ENCODE results near the gene ZP2. TPM values are rescaled to one million over a fixed set of nuclear protein-coding genes. Genes with fewer than 3 reads are reported as not detected.

Gene ZP2
- total and polyA plus RNA-seq, 2 of the 4 experiments (the other 2 are of a cell fraction), result not detected

GRCh38 chr16:21150375-21151001 is 60.9 kb downstream of the ZP2 start, which contains the start of gene DNAH3:
Gene DNAH3 (minus strand): TSS chr16:21150846. CDS start chr16:21150319, 527 bp downstream.
- Histone ChIP-seq H3K9ac (ENCODE audit: low read depth, low read length) (no peak within 1 kb of the TSS), H3K27ac (ENCODE audit: insufficient read depth, low read length) (no peak within 1 kb of the TSS), H3K9me1 (ENCODE audit: insufficient read depth, low read length) (no peaks in the 10 kb centered on the region), H4K20me1 (ENCODE audit: insufficient read depth, low read length) (no peaks in the 10 kb centered on the region), H2BK15ac (ENCODE audit: low read depth, low read length) (no peak within 1 kb of the TSS), H3K23ac (ENCODE audit: low read depth, low read length) (no peak within 1 kb of the TSS), H3K4me3 (ENCODE audit: insufficient read depth, low read depth, low read length) (no peak within 1 kb of the TSS), H3K4me2 (ENCODE audit: low read depth, low read length) (no peak within 1 kb of the TSS), H3K18ac (ENCODE audit: low read depth, low read length) (no peak within 1 kb of the TSS), H3K4ac (ENCODE audit: low read depth, low read length) (no peak within 1 kb of the TSS), H2AFZ (replicated peaks; ENCODE audit: low read length, poor library complexity) (peak within 1 kb of the TSS; percentile 34), H3K36me3 (ENCODE audit: control insufficient read depth, insufficient read depth, low read length) (no peaks in the 10 kb centered on the region), H2BK120ac (ENCODE audit: low read depth, low read length) (no peak within 1 kb of the TSS), H2AK5ac (ENCODE audit: low read depth, low read length) (no peak within 1 kb of the TSS), H4K8ac (ENCODE audit: low read depth in 2 of 2, low read length in 2 of 2) (no peak within 1 kb of the TSS), H3K14ac (replicated peaks; ENCODE audit: low read depth, low read length) (no peak within 1 kb of the TSS), H3K56ac (ENCODE audit: extremely low read depth, insufficient read depth, low read length) (no peak within 1 kb of the TSS), H2AK9ac (replicated peaks; ENCODE audit: low read depth, low read length, poor library complexity) (peak within 1 kb of the TSS; percentile 48), H4K91ac (ENCODE audit: insufficient read depth, low read depth, low read length) (no peak within 1 kb of the TSS), H3K27me3 (ENCODE audit: control insufficient read depth, insufficient read depth, low read length) (peaks cover 17% of the 10 kb centered on the region), H2BK20ac (ENCODE audit: low read depth, low read length) (no peak within 1 kb of the TSS), H3K4me1 (ENCODE audit: control insufficient read depth, insufficient read depth, low read length) (no peaks in the 10 kb centered on the region), H2BK5ac (ENCODE audit: low read depth, low read length, poor library complexity, severe bottlenecking) (no peak within 1 kb of the TSS), H3K79me1 (ENCODE audit: low read depth in 1 of 2, low read length in 2 of 2) (no peaks in the 10 kb centered on the region), H4K5ac (ENCODE audit: low read depth, low read length) (no peak within 1 kb of the TSS), H3K9me3 (ENCODE audit: control insufficient read depth, insufficient read depth, low read length) (no peaks in the 10 kb centered on the region)
- ATAC-seq (ENCODE audit: low read depth) (peak; percentile 37; the same call in 1 of the 2 replicates), DNase-seq (no peak)
- TF ChIP-seq SMC3 (IDR thresholded peaks at IDR 0.05; ENCODE audit: low read depth, low read length) (no peak), RAD21 (IDR thresholded peaks at IDR 0.05; ENCODE audit: low read length) (no peak), MXI1 (IDR thresholded peaks at IDR 0.05; ENCODE audit: borderline replicate concordance, low read depth, low read length) (no peak), BHLHE40 (IDR thresholded peaks at IDR 0.05; ENCODE audit: low read depth, low read length) (no peak), MAFK (IDR thresholded peaks at IDR 0.05; ENCODE audit: low read depth, low read length) (no peak)
- CTCF ChIA-PET, result no interaction called here
- WGBS, 2 experiments (ENCODE audit: extremely low coverage in 2 of 2, insufficient read length in 1 of 2), result 33% methylated on average over 2 of the region's 8 CpGs; no CpG with 5 or more reads in 1 of the 2 experiments
- in situ Hi-C loops (cut with MboI; ENCODE audit: low sequenced_read_pairs), result loop anchor here (25.0 kb wide), 1 partner anchor 1187 kb away; no protein-coding TSS in a partner anchor
- intact Hi-C loops (cut with micrococcal nuclease), result no loop called here
- POLR2A ChIA-PET (ENCODE audit: unreplicated experiment), result no interaction called here
- no TSS peak for BruUV-seq (replicated peaks)
- dilution Hi-C loops (cut with HindIII; ENCODE audit: low sequenced_read_pairs, unreplicated experiment), result no loop called here

Other genes starting within 250 kb of the ZP2 start
- not detected in 2 replicates for gene DNAH3, start 60.7 kb downstream of the ZP2 start, total RNA-seq (2012; rRNA removed)
- gene DNAH3, start 60.7 kb downstream of the ZP2 start, polyA plus RNA-seq (2012; rRNA removed), result not detected in 2 replicates
- 51.4 and 62.2 TPM in 2 replicates for gene LDAF1, start 52.9 kb downstream of the ZP2 start, total RNA-seq (2012; rRNA removed)
- gene LDAF1, start 52.9 kb downstream of the ZP2 start, polyA plus RNA-seq (2012; rRNA removed), result 17.0 and 21.0 TPM in 2 replicates
- gene ANKS4B, start 22.1 kb upstream of the ZP2 start, total RNA-seq (2012; rRNA removed), result not detected in 2 replicates
- not detected in 2 replicates for gene ANKS4B, start 22.1 kb upstream of the ZP2 start, polyA plus RNA-seq (2012; rRNA removed)
- gene CRYM, start 66.7 kb upstream of the ZP2 start, total RNA-seq (2012; rRNA removed), result not detected in 2 replicates
- not detected in 2 replicates for gene CRYM, start 66.7 kb upstream of the ZP2 start, polyA plus RNA-seq (2012; rRNA removed)